MCF 10A (cell line): Measurements from ENCODE around the gene GPR173. TPM values are rescaled to one million over a fixed set of nuclear protein-coding genes. Genes with fewer than 3 reads are reported as not detected.

ENCODE experiments used
- BruUV-seq: library from RNA; stranded (reverse); fragments of 400-500 nt; replicated peaks from 2 replicates; lab custom pipeline; 2021; lab: Mats Ljungman, UMichigan
- CTCF ChIA-PET: fragments of 300-600 bp; sonication (Branson Sonifier 250); formaldehyde crosslinking; extraction: SDS; loops from one replicate; lab custom pipeline; 2021; ENCODE audit warnings: antibody characterized with exemption, inconsistent platforms; lab: Yijun Ruan, JAX
- POLR2A ChIA-PET: fragments of 300-600, 350-650 bp; sonication (Branson Sonifier 250); formaldehyde crosslinking; extraction: SDS; loops from one replicate; lab custom pipeline; 2020; ENCODE audit warnings: antibody characterized with exemption, inconsistent platforms; lab: Yijun Ruan, JAX
- DNase-seq: peaks from one replicate; pipeline ENCODE4 v3.0.0-alpha.2; 2018; ENCODE audit not compliant: unreplicated experiment
- H3K27ac Mint-ChIP-seq: one replicate; pipeline ENCODE4 v1.8.0; 2022; ENCODE audit warnings: mild to moderate bottlenecking, low read depth, mixed read lengths; ENCODE audit not compliant: unreplicated experiment
- H3K27me3 Mint-ChIP-seq: one replicate; pipeline ENCODE4 v1.8.0; 2022; ENCODE audit warnings: mixed read lengths; ENCODE audit not compliant: insufficient read depth, unreplicated experiment
- H3K36me3 Mint-ChIP-seq: one replicate; pipeline ENCODE4 v1.8.0; 2022; ENCODE audit warnings: mild to moderate bottlenecking, moderate library complexity, mixed read lengths; ENCODE audit not compliant: insufficient read depth, unreplicated experiment
- H3K4me1 Mint-ChIP-seq: one replicate; pipeline ENCODE4 v1.8.0; 2022; ENCODE audit warnings: mixed read lengths; ENCODE audit not compliant: insufficient read depth, unreplicated experiment
- H3K4me3 Mint-ChIP-seq: one replicate; pipeline ENCODE4 v1.8.0; 2022; ENCODE audit warnings: mild to moderate bottlenecking, moderate library complexity, mixed read lengths; ENCODE audit not compliant: unreplicated experiment
- H3K9me3 Mint-ChIP-seq: one replicate; pipeline ENCODE4 v1.8.0; 2022; ENCODE audit warnings: mixed read lengths; ENCODE audit not compliant: unreplicated experiment
- intact Hi-C: fragments of 100-400 bp; cut with micrococcal nuclease; formaldehyde crosslinking; loops from 2 replicates; pipeline ENCODE4 v1.14.1; 2022
- total RNA-seq: library from RNA; stranded (reverse); gene quantifications from 2 replicates; pipeline ENCODE4 v1.2.3, GENCODE V29; 2022
- TF ChIP-seq, protein P1 (sequence below): fragments of 200-600 bp; IDR thresholded peaks from one replicate; pipeline ENCODE4 v1.8.0; 2022; ENCODE audit warnings: antibody characterized with exemption, mild to moderate bottlenecking; ENCODE audit not compliant: unreplicated experiment

The GPR173 gene
- total RNA-seq, 1 experiment from 2014 or later: 1.3 TPM

DNA sequence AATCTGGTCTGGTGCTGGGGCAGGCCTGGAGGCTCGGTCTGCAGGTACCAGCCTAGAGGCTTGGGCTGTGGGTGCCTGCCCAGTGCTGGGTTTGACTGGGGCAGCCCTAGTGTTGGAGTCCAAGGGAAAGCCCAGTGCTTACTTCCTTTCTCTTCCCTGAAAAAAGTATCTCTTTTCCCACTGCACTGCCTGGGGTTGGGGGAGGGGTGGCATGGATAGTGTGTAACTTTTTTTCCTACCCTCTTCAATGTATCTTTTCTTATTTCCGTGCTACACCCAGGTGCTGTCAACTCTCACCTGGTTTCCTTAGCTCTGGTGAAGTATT is 66.9 kb downstream of the GPR173 start:
- BruUV-seq: no TSS peak

DNA sequence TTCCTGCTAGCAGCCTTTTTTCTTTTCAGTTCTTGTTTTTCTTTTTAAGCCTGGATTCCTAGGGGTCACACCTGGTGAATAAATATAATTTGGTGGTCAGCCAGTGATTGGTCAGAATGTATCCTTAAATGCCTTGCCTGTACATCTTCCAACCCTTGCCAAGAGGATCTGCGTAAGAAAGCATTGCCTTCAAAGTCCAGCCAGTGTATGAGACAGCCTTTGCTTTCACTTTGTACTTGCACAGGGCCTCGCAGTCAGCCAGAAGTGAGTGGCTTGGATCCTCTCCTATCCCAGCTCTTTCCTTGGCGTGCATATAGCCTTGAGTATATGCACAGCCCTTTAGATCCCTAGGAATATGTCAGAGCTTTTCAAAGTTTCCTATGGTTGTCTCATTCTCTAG is 67.5 kb downstream of the GPR173 start:
- H3K36me3 Mint-ChIP-seq: peaks cover 19% of the 10 kb centered on the region
- intact Hi-C loops: no loop called here
- H3K27ac Mint-ChIP-seq: no peak overlapping the region
- H3K27me3 Mint-ChIP-seq: peaks cover 67% of the 10 kb centered on the region
- no TSS peak for BruUV-seq
- TF ChIP-seq, protein P1, sequence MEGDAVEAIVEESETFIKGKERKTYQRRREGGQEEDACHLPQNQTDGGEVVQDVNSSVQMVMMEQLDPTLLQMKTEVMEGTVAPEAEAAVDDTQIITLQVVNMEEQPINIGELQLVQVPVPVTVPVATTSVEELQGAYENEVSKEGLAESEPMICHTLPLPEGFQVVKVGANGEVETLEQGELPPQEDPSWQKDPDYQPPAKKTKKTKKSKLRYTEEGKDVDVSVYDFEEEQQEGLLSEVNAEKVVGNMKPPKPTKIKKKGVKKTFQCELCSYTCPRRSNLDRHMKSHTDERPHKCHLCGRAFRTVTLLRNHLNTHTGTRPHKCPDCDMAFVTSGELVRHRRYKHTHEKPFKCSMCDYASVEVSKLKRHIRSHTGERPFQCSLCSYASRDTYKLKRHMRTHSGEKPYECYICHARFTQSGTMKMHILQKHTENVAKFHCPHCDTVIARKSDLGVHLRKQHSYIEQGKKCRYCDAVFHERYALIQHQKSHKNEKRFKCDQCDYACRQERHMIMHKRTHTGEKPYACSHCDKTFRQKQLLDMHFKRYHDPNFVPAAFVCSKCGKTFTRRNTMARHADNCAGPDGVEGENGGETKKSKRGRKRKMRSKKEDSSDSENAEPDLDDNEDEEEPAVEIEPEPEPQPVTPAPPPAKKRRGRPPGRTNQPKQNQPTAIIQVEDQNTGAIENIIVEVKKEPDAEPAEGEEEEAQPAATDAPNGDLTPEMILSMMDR: no peak
- ChIA-PET CTCF (no interaction called here), POLR2A (no interaction called here)
- no peaks in the 10 kb centered on the region for H3K9me3 Mint-ChIP-seq
- no peaks in the 10 kb centered on the region for H3K4me1 Mint-ChIP-seq
- no peak for DNase-seq
- no peak overlapping the region for H3K4me3 Mint-ChIP-seq

More for the DNA sequence above, 66.9 kb downstream of the GPR173 start:
- no peaks in the 10 kb centered on the region for H3K9me3 Mint-ChIP-seq
- no peak overlapping the region for H3K27ac Mint-ChIP-seq
- TF ChIP-seq, protein P1: no peak
- H3K27me3 Mint-ChIP-seq: peaks cover 64% of the 10 kb centered on the region
- CTCF ChIA-PET: no interaction called here
- POLR2A ChIA-PET: no interaction called here
- intact Hi-C loops: no loop called here
- DNase-seq: no peak
- no peaks in the 10 kb centered on the region for H3K4me1 Mint-ChIP-seq
- no peak overlapping the region for H3K4me3 Mint-ChIP-seq
- peaks cover 19% of the 10 kb centered on the region for H3K36me3 Mint-ChIP-seq

DNA sequence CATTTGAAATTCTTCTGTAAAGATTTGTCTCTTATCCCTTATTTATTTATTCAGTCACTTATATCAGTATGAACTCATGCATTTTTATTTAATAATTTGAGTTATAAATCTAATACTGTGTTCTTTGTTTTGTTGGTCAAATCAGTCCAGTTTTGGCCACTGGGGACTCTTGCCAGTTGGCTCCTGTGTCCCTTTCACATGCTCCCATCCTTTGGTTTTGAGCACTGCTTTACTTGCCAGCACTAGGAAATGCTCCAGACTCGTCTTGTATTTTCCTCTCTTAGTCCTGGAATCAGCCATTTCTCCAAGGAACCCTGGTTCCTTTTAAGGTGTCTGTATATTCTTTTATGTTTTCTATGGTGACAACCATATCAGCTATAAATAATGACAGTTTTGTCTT is 73.4 kb downstream of the GPR173 start:
- BruUV-seq: no TSS peak
- H3K4me3 Mint-ChIP-seq: no peak overlapping the region
- H3K27ac Mint-ChIP-seq: no peak overlapping the region
- intact Hi-C loops: no loop called here
- CTCF ChIA-PET: no interaction called here
- POLR2A ChIA-PET: no interaction called here
- H3K36me3 Mint-ChIP-seq: no peaks in the 10 kb centered on the region
- peaks cover 12% of the 10 kb centered on the region for H3K9me3 Mint-ChIP-seq
- DNase-seq: no peak
- H3K27me3 Mint-ChIP-seq: peaks cover 77% of the 10 kb centered on the region
- TF ChIP-seq, protein P1: no peak
- no peaks in the 10 kb centered on the region for H3K4me1 Mint-ChIP-seq

DNA sequence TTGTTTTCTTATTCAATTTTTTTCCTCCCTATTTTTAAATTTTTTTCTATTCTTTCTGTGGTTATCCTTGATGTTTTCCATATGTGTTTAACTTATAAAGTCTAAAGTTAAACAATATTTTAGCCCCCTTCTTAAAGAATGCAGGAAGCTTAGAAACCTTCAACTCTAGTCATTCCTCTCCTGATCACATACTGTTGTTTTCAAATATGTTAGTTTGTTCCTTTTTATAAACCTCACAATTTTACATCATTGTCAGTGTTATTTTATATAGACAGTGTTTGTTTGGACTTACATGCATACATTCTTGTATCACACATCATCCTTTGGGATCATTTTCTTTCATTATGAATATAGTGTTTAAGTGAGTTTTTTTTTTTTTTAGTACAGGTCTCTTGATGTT is 76.9 kb downstream of the GPR173 start:
- no TSS peak for BruUV-seq
- no peaks in the 10 kb centered on the region for H3K4me1 Mint-ChIP-seq
- intact Hi-C loops: no loop called here
- no peak for DNase-seq
- no peak overlapping the region for H3K27ac Mint-ChIP-seq
- TF ChIP-seq, protein P1: no peak
- H3K27me3 Mint-ChIP-seq: peaks cover 89% of the 10 kb centered on the region
- ChIA-PET CTCF (no interaction called here), POLR2A (interaction anchor here (0.6 kb wide), 1 partner anchor 100 kb away, joined by 3 read pairs; no protein-coding TSS in a partner anchor)
- H3K9me3 Mint-ChIP-seq: peaks cover 15% of the 10 kb centered on the region
- H3K4me3 Mint-ChIP-seq: no peak overlapping the region
- no peaks in the 10 kb centered on the region for H3K36me3 Mint-ChIP-seq
